GM12878 (cell line): ENCODE measurements around the gene TRAPPC12. TPM values are rescaled to one million over a fixed set of nuclear protein-coding genes. Genes with fewer than 3 reads are reported as not detected.

Experiments used
- ATAC-seq: fragments of 200-7000 bp; cut with Tn5 transposase; 3 replicates; pipeline ENCODE4 v1.9.1; 2020; ENCODE audit warnings: mild to moderate bottlenecking, moderate library complexity
- BruUV-seq: library from RNA; stranded (reverse); fragments of 400-500 nt; replicated peaks from 2 replicates; lab custom pipeline; 2021; lab: Mats Ljungman, UMichigan
- CTCF ChIA-PET: fragments of 300-600 bp; sonication (Branson Sonifier 250); formaldehyde crosslinking; extraction: SDS; loops from one replicate; lab custom pipeline; 2021; ENCODE audit warnings: inconsistent platforms; lab: Yijun Ruan, JAX
- POLR2A ChIA-PET: fragments of 350-600 bp; formaldehyde crosslinking; extraction: SDS; loops from one replicate; lab custom pipeline; 2021; ENCODE audit warnings: inconsistent platforms; lab: Charles Lee
- RAD21 ChIA-PET: fragments of 300-600 bp; sonication (Branson Sonifier 250); formaldehyde crosslinking; loops from one replicate; lab custom pipeline; 2023; ENCODE audit warnings: antibody characterized with exemption; ENCODE audit not compliant: unreplicated experiment; lab: Charles Lee
- SMC1A ChIA-PET: fragments of 300-600 bp; sonication (Branson Sonifier 250); formaldehyde crosslinking; loops from one replicate; lab custom pipeline; 2023; ENCODE audit not compliant: unreplicated experiment, uncharacterized antibody; lab: Charles Lee
- DNase-seq: peaks from one replicate; pipeline ENCODE4 v3.0.0-alpha.2; 2011; ENCODE audit warnings: low read depth, low spot score
- FAIRE-seq: peaks from 3 replicates; lab custom pipeline; 2011; peaks lifted over from hg19 to GRCh38; lab: Jason Lieb, UNC
- H2AFZ ChIP-seq: 2 replicates; pipeline ENCODE4 v1.6.0; 2011; ENCODE audit warnings: low read depth, low read length, control low read depth; ENCODE audit not compliant: control insufficient read depth
- H3K27ac ChIP-seq: 2 replicates; pipeline ENCODE4 v1.5.1; 2011; ENCODE audit warnings: control low read depth; ENCODE audit not compliant: control insufficient read depth, insufficient read depth
- H3K27me3 ChIP-seq, 2 experiments: replicated peaks in 1 of 2; 2 replicates each; pipeline versions ENCODE4 v1.6.0 to v1.6.1; 2011; ENCODE audit warnings: low read length in 1 of 2; ENCODE audit not compliant: control insufficient read depth in 2 of 2, insufficient read depth in 2 of 2
- H3K36me3 ChIP-seq, 2 experiments: 2 replicates each; pipeline ENCODE4 v1.5.1; 2011; ENCODE audit warnings: low read length in 1 of 2; ENCODE audit not compliant: control insufficient read depth in 2 of 2, insufficient read depth in 2 of 2
- H3K4me1 ChIP-seq: 2 replicates; pipeline ENCODE4 v1.6.1; 2011; ENCODE audit warnings: mild to moderate bottlenecking, low read length, moderate library complexity, mixed read lengths; ENCODE audit not compliant: control insufficient read depth, insufficient read depth
- H3K4me2 ChIP-seq: 2 replicates; pipeline ENCODE4 v1.6.0; 2011; ENCODE audit warnings: control low read depth; ENCODE audit not compliant: control insufficient read depth, insufficient read depth
- H3K4me3 ChIP-seq: fragments of 200-600 bp; sonication (generic); 2 replicates; pipeline ENCODE4 v1.5.1; 2016
- H3K79me2 ChIP-seq: 2 replicates; pipeline ENCODE4 v1.6.0; 2011; ENCODE audit warnings: low read length; ENCODE audit not compliant: control insufficient read depth, insufficient read depth
- H3K9ac ChIP-seq: 2 replicates; pipeline ENCODE4 v1.8.0; 2011; ENCODE audit warnings: low read length, control low read depth, mixed read lengths; ENCODE audit not compliant: control insufficient read depth, insufficient read depth
- H3K9me3 ChIP-seq: replicated peaks from 3 replicates; pipeline ENCODE4 v1.5.1; 2011; ENCODE audit warnings: mild to moderate bottlenecking, low read length; ENCODE audit not compliant: control insufficient read depth, insufficient read depth
- H4K20me1 ChIP-seq: 2 replicates; pipeline ENCODE4 v1.6.0; 2011; ENCODE audit not compliant: control insufficient read depth, insufficient read depth
- IRF4 ChIP-seq: IDR thresholded peaks from 2 replicates; pipeline ENCODE4 v1.6.1; 2011; ENCODE audit warnings: low read depth, low read length
- WGBS: methylation state at CpG from one replicate; pipeline ENCODE4 v1.1.6; 2016; ENCODE audit warnings: low lambda C conversion rate; ENCODE audit not compliant: insufficient replicate concordance, insufficient coverage; ENCODE audit errors: missing lambda C conversion rate; 5-methylcytosine and 5-hydroxymethylcytosine counted together
- in situ Hi-C: fragments of 300-500 bp; cut with MboI; formaldehyde crosslinking; loops from 9 replicates; pipeline ENCODE4 v1.14.3; 2018; ENCODE audit warnings: mixed read lengths
- intact Hi-C: fragments of 100-400 bp; cut with micrococcal nuclease; formaldehyde crosslinking; loops from one replicate; pipeline ENCODE4 v1.14.2; 2022; ENCODE audit not compliant: unreplicated experiment
- polyA plus RNA-seq, 11 experiments: library from polyadenylated mRNA; depleted of rRNA in 4 of 11; unstranded in 6 of 11; stranded (reverse) in 5 of 11; fragments of >200 nt; fragmentation: Nextera tagmentation in 4 of 11; fragmentation: Illumina TruSeq in 1 of 11; extraction: Ambion mirVana in 4 of 11; extraction: Trizol in 1 of 11; gene quantifications; 1 replicate in 1 of 11; 2 replicates in 10 of 11; pipeline versions ENCODE4 v1.2.1 to v1.2.3, GENCODE V29; 2011 to 2016; ENCODE audit warnings: inconsistent platforms in 2 of 11, missing spikeins in 2 of 11, low read depth in 1 of 11
- total RNA-seq, 4 experiments: library from RNA; depleted of rRNA in 3 of 4; stranded (reverse); fragments of >200 nt in 3 of 4; fragmentation: Illumina TruSeq in 1 of 4; extraction: Trizol in 1 of 4; gene quantifications; 2 replicates each; pipeline versions ENCODE4 v1.2.1 to v1.2.3, GENCODE V29; 2013 to 2021
- TF ChIP-seq, protein P1 (sequence below): IDR thresholded peaks from 2 replicates; pipeline ENCODE4 v1.6.1; 2012; ENCODE audit warnings: improper control_type of control experiment, low read depth, low read length; ENCODE audit not compliant: insufficient replicate concordance
- TF ChIP-seq, protein P2 (sequence below): IDR thresholded peaks from 2 replicates; pipeline ENCODE4 v1.6.1; 2011; ENCODE audit warnings: borderline replicate concordance, low read depth, mild to moderate bottlenecking, moderate library complexity, low read length; ENCODE audit not compliant: insufficient read depth, poor library complexity, severe bottlenecking

The TRAPPC12 gene
- total and polyA plus RNA-seq, 10 of the 15 experiments (the other 5 are each of a cell fraction or from before 2014, with no cell fraction given): 8.6 to 77.1 (median 37.4) TPM

DNA sequence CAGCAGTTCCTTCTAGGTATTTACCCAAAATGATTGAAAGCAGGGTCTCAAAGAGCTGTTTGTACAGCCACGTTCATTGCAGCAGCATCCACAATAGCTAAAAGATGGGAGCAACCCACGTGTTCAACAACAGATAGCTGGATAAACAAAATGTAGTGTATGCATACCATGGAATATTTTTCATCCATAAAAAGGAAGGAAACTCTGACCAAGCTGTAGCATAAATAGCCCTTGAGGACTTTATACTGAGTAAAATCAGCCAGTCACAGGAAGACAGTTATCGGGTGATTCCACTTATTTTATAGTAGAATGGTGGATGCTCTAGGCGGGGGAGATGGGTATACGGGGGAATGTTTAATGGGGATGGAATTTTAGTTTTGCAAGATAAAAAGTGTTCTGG lies 7.5 kb downstream of the TRAPPC12 start:
- BruUV-seq: no TSS peak
- H3K27ac ChIP-seq: no peak overlapping the region
- ChIA-PET POLR2A (no interaction called here), CTCF (interaction anchor here (1.2 to 2.8 kb wide), 2 partner anchors 10 to 36 kb away, joined by 3 to 10 read pairs; no protein-coding TSS in a partner anchor), RAD21 (interaction anchor here (1.2 kb wide), 1 partner anchor 35 kb away, joined by 3 read pairs; no protein-coding TSS in a partner anchor), SMC1A (interaction anchor here (1.2 to 3.6 kb wide), 3 partner anchors 10 to 16 kb away, joined by 3 to 18 read pairs (median 9); no protein-coding TSS in a partner anchor)
- no peak for ATAC-seq
- H3K4me3 ChIP-seq: no peak overlapping the region
- H3K4me1 ChIP-seq: no peaks in the 10 kb centered on the region
- H3K9me3 ChIP-seq: no peaks in the 10 kb centered on the region; the same call in 2 of the 3 replicates
- no peak for FAIRE-seq
- H3K4me2 ChIP-seq: no peak overlapping the region
- DNase-seq: no peak
- no peaks in the 10 kb centered on the region for H3K27me3 ChIP-seq
- no peak overlapping the region for H3K9ac ChIP-seq
- intact Hi-C loops (no loop called here), in situ Hi-C loops (no loop called here)
- H4K20me1 ChIP-seq: no peaks in the 10 kb centered on the region
- 95% methylated on average over 5 of the region's 5 CpGs for WGBS
- no peak overlapping the region for H2AFZ ChIP-seq
- H3K79me2 ChIP-seq: no peaks in the 10 kb centered on the region; the same call in none of the 2 replicates
- H3K36me3 ChIP-seq: peaks cover 10 to 22% of the 10 kb centered on the region in 2 experiments; a peak in 3 of 4 replicates
- no peak for TF ChIP-seq IRF4
- TF ChIP-seq, protein P1, sequence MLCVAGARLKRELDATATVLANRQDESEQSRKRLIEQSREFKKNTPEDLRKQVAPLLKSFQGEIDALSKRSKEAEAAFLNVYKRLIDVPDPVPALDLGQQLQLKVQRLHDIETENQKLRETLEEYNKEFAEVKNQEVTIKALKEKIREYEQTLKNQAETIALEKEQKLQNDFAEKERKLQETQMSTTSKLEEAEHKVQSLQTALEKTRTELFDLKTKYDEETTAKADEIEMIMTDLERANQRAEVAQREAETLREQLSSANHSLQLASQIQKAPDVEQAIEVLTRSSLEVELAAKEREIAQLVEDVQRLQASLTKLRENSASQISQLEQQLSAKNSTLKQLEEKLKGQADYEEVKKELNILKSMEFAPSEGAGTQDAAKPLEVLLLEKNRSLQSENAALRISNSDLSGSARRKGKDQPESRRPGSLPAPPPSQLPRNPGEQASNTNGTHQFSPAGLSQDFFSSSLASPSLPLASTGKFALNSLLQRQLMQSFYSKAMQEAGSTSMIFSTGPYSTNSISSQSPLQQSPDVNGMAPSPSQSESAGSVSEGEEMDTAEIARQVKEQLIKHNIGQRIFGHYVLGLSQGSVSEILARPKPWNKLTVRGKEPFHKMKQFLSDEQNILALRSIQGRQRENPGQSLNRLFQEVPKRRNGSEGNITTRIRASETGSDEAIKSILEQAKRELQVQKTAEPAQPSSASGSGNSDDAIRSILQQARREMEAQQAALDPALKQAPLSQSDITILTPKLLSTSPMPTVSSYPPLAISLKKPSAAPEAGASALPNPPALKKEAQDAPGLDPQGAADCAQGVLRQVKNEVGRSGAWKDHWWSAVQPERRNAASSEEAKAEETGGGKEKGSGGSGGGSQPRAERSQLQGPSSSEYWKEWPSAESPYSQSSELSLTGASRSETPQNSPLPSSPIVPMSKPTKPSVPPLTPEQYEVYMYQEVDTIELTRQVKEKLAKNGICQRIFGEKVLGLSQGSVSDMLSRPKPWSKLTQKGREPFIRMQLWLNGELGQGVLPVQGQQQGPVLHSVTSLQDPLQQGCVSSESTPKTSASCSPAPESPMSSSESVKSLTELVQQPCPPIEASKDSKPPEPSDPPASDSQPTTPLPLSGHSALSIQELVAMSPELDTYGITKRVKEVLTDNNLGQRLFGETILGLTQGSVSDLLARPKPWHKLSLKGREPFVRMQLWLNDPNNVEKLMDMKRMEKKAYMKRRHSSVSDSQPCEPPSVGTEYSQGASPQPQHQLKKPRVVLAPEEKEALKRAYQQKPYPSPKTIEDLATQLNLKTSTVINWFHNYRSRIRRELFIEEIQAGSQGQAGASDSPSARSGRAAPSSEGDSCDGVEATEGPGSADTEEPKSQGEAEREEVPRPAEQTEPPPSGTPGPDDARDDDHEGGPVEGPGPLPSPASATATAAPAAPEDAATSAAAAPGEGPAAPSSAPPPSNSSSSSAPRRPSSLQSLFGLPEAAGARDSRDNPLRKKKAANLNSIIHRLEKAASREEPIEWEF: no peak
- TF ChIP-seq, protein P2, sequence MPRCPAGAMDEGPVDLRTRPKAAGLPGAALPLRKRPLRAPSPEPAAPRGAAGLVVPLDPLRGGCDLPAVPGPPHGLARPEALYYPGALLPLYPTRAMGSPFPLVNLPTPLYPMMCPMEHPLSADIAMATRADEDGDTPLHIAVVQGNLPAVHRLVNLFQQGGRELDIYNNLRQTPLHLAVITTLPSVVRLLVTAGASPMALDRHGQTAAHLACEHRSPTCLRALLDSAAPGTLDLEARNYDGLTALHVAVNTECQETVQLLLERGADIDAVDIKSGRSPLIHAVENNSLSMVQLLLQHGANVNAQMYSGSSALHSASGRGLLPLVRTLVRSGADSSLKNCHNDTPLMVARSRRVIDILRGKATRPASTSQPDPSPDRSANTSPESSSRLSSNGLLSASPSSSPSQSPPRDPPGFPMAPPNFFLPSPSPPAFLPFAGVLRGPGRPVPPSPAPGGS: no peak
